Neuronal stem cell (in vitro differentiated cells): Measurements from ENCODE around the gene RELN.
"Not testable (repeated sequence)": the region's sequence is repeated elsewhere in the genome, so short reads cannot be mapped to it uniquely, and the experiment has no call there.

Source experiments
- DNase-seq: peaks from one replicate; pipeline ENCODE4 v3.0.0-alpha.2; 2013; ENCODE audit warnings: low spot score
- H2AFZ ChIP-seq: one replicate; pipeline ENCODE4 v1.6.1; 2013; ENCODE audit warnings: mild to moderate bottlenecking, low read length, inconsistent platforms
- H2AK5ac ChIP-seq: 2 replicates; pipeline ENCODE4 v1.6.1; 2013; ENCODE audit warnings: low read depth, mild to moderate bottlenecking, inconsistent platforms, low read length, moderate library complexity, mixed read lengths
- H2BK120ac ChIP-seq: 2 replicates; pipeline ENCODE4 v1.6.1; 2013; ENCODE audit warnings: low read depth, mild to moderate bottlenecking, inconsistent platforms, low read length, moderate library complexity, mixed read lengths
- H2BK12ac ChIP-seq: one replicate; pipeline ENCODE4 v1.6.1; 2013; ENCODE audit warnings: low read length, inconsistent platforms
- H2BK15ac ChIP-seq: 2 replicates; pipeline ENCODE4 v1.6.1; 2013; ENCODE audit warnings: mild to moderate bottlenecking, low read length, inconsistent platforms, mixed read lengths
- H2BK5ac ChIP-seq: one replicate; pipeline ENCODE4 v1.6.1; 2013; ENCODE audit warnings: inconsistent platforms, mild to moderate bottlenecking, low read length, moderate library complexity
- H3K14ac ChIP-seq: one replicate; pipeline ENCODE4 v1.6.1; 2013; ENCODE audit warnings: low read length, inconsistent platforms
- H3K18ac ChIP-seq: 2 replicates; pipeline ENCODE4 v1.6.1; 2013; ENCODE audit warnings: low read length, inconsistent platforms
- H3K23ac ChIP-seq: 2 replicates; pipeline ENCODE4 v1.6.1; 2013; ENCODE audit warnings: low read depth, mild to moderate bottlenecking, mixed read lengths, low read length, inconsistent platforms; ENCODE audit not compliant: poor library complexity
- H3K27ac ChIP-seq: replicated peaks from 3 replicates; pipeline ENCODE4 v1.5.1; 2013; ENCODE audit warnings: low read length, inconsistent platforms
- H3K27me3 ChIP-seq, 3 experiments: 2 replicates each; pipeline ENCODE4 v1.6.1; 2013; ENCODE audit warnings: low read length in 3 of 3, mild to moderate bottlenecking in 2 of 3, inconsistent platforms in 1 of 3, low read depth in 1 of 3, mixed read lengths in 1 of 3, moderate library complexity in 1 of 3; ENCODE audit not compliant: control insufficient read depth in 3 of 3, insufficient read depth in 3 of 3
- H3K36me3 ChIP-seq, 2 donors: replicated peaks in 1 of 2; 2 replicates each; pipeline ENCODE4 v1.6.1; 2013; ENCODE audit warnings: low read length in 2 of 2; ENCODE audit not compliant: control insufficient read depth in 2 of 2, insufficient read depth in 2 of 2
- H3K4ac ChIP-seq: 2 replicates; pipeline ENCODE4 v1.6.1; 2013; ENCODE audit warnings: inconsistent platforms, mild to moderate bottlenecking, low read length, moderate library complexity
- H3K4me1 ChIP-seq, 2 donors: 1 replicate in 1 of 2; 2 replicates in 1 of 2; pipeline ENCODE4 v1.6.1; 2013; ENCODE audit warnings: low read length in 2 of 2, low read depth in 1 of 2; ENCODE audit not compliant: control insufficient read depth in 2 of 2, insufficient read depth in 1 of 2
- H3K4me2 ChIP-seq: one replicate; pipeline ENCODE4 v1.6.1; 2013; ENCODE audit warnings: mild to moderate bottlenecking, low read length, inconsistent platforms; ENCODE audit not compliant: insufficient read depth, poor library complexity, severe bottlenecking
- H3K4me3 ChIP-seq, 2 donors: 2 replicates each; pipeline ENCODE4 v1.5.1; 2013; ENCODE audit warnings: low read length in 2 of 2, mild to moderate bottlenecking in 2 of 2, inconsistent platforms in 1 of 2, moderate library complexity in 1 of 2
- H3K79me1 ChIP-seq: one replicate; pipeline ENCODE4 v1.6.1; 2013; ENCODE audit warnings: low read depth, mild to moderate bottlenecking, inconsistent platforms, low read length, moderate library complexity
- H3K9ac ChIP-seq: one replicate; pipeline ENCODE4 v1.6.1; 2013; ENCODE audit warnings: mild to moderate bottlenecking, low read depth, low read length, inconsistent platforms; ENCODE audit not compliant: poor library complexity
- H3K9me3 ChIP-seq, 2 donors: replicated peaks in 1 of 2; 2 replicates each; pipeline versions ENCODE3 to v1.6.1; 2013; ENCODE audit warnings: low read length in 2 of 2, mild to moderate bottlenecking in 2 of 2, inconsistent platforms in 1 of 2, low read depth in 1 of 2, mixed read lengths in 1 of 2, moderate library complexity in 1 of 2; ENCODE audit not compliant: control insufficient read depth in 2 of 2, insufficient read depth in 1 of 2
- H4K8ac ChIP-seq: one replicate; pipeline ENCODE4 v1.6.1; 2013; ENCODE audit warnings: low read depth, mild to moderate bottlenecking, inconsistent platforms, low read length, moderate library complexity
- H4K91ac ChIP-seq: one replicate; pipeline ENCODE4 v1.6.1; 2013; ENCODE audit warnings: low read length, low read depth, mild to moderate bottlenecking, inconsistent platforms; ENCODE audit not compliant: poor library complexity
- WGBS, 2 donors: extraction: QIAGEN DNeasy Blood & Tissue Kit; methylation state at CpG; one replicate each; pipeline ENCODE4 v1.1.7; 2013; ENCODE audit warnings: missing lambda C conversion rate in 2 of 2, mixed read lengths in 1 of 2; ENCODE audit not compliant: insufficient read length in 2 of 2, insufficient replicate concordance in 1 of 2; ENCODE audit errors: extremely low coverage in 2 of 2; 5-methylcytosine and 5-hydroxymethylcytosine counted together

Gene RELN

GRCh38 chr7:103815972-103816371, 173.5 kb downstream of the RELN start:
- not testable (repeated sequence) for H4K8ac ChIP-seq, DNase-seq, H2AK5ac ChIP-seq, H4K91ac ChIP-seq, H2BK120ac ChIP-seq, H3K36me3 ChIP-seq, H3K4me2 ChIP-seq, H3K18ac ChIP-seq, H2BK15ac ChIP-seq, H3K4me3 ChIP-seq, H2AFZ ChIP-seq, H3K4me1 ChIP-seq, H2BK12ac ChIP-seq, H3K23ac ChIP-seq, H3K4ac ChIP-seq, H3K14ac ChIP-seq, H3K9ac ChIP-seq, H3K27me3 ChIP-seq, H3K9me3 ChIP-seq, H3K27ac ChIP-seq, H3K79me1 ChIP-seq, H2BK5ac ChIP-seq
- no CpG with 5 or more reads among the region's 5 CpGs for WGBS, 2 donors

- Histone ChIP-seq H3K4me3 (no peak overlapping the region), H3K36me3 (no peaks in the 10 kb centered on the region)
- WGBS, 2 donors = 100% methylated on average over 1 of the region's 2 CpGs; no CpG with 5 or more reads in 1 of the 2 donors
These were observed 175.5 kb downstream of the RELN start for GRCh38 chr7:103813970-103814369.

GRCh38 chr7:103811997-103812396, 177.5 kb downstream of the RELN start:
- H2AFZ ChIP-seq = no peak overlapping the region
- no peak overlapping the region for H3K14ac ChIP-seq
- no peaks in the 10 kb centered on the region for H3K27me3 ChIP-seq
- no peak overlapping the region for H2BK5ac ChIP-seq
- no peak overlapping the region for H3K4ac ChIP-seq
- H2BK12ac ChIP-seq = no peak overlapping the region
- H2AK5ac ChIP-seq = no peak overlapping the region
- no peak overlapping the region for H3K27ac ChIP-seq
- no peak overlapping the region for H3K23ac ChIP-seq
- H4K8ac ChIP-seq = no peak overlapping the region
- no peak overlapping the region for H2BK120ac ChIP-seq
- H3K36me3 ChIP-seq = no peaks in the 10 kb centered on the region
- WGBS, 2 donors = no CpG with 5 or more reads among the region's 2 CpGs
- no peak overlapping the region for H3K4me2 ChIP-seq
- H3K79me1 ChIP-seq = no peaks in the 10 kb centered on the region
- no peaks in the 10 kb centered on the region for H3K4me1 ChIP-seq
- no peak overlapping the region for H2BK15ac ChIP-seq
- no peak overlapping the region for H3K9ac ChIP-seq
- H4K91ac ChIP-seq = no peak overlapping the region
- H3K9me3 ChIP-seq = no peaks in the 10 kb centered on the region
- no peak overlapping the region for H3K18ac ChIP-seq
- DNase-seq = no peak
- H3K4me3 ChIP-seq = no peak overlapping the region

More at GRCh38 chr7:103813970-103814369, 175.5 kb downstream of the RELN start:
- no peak overlapping the region for H3K27ac ChIP-seq
- no peak overlapping the region for H3K4ac ChIP-seq
- no peaks in the 10 kb centered on the region for H3K79me1 ChIP-seq
- no peak overlapping the region for H2BK5ac ChIP-seq
- no peak overlapping the region for H3K4me2 ChIP-seq
- H2AFZ ChIP-seq = no peak overlapping the region
- DNase-seq = no peak
- no peak overlapping the region for H3K23ac ChIP-seq
- no peaks in the 10 kb centered on the region for H3K27me3 ChIP-seq
- H3K18ac ChIP-seq = no peak overlapping the region
- H2BK15ac ChIP-seq = no peak overlapping the region
- no peak overlapping the region for H3K14ac ChIP-seq
- no peak overlapping the region for H2BK120ac ChIP-seq
- H2BK12ac ChIP-seq = no peak overlapping the region
- no peaks in the 10 kb centered on the region for H3K4me1 ChIP-seq
- no peak overlapping the region for H4K8ac ChIP-seq
- H2AK5ac ChIP-seq = no peak overlapping the region
- H4K91ac ChIP-seq = no peak overlapping the region
- H3K9ac ChIP-seq = no peak overlapping the region
- no peaks in the 10 kb centered on the region for H3K9me3 ChIP-seq

GRCh38 chr7:103811290-103811689, 178.2 kb downstream of the RELN start:
- Histone ChIP-seq H3K14ac (no peak overlapping the region), H3K23ac (no peak overlapping the region), H3K9ac (no peak overlapping the region), H3K4me1 (peaks cover 0 to 1% of the 10 kb centered on the region in 2 donors), H2BK15ac (no peak overlapping the region), H3K27me3 (no peaks in the 10 kb centered on the region), H3K79me1 (no peaks in the 10 kb centered on the region), H3K18ac (no peak overlapping the region), H3K4me3 (no peak overlapping the region), H3K4ac (no peak overlapping the region), H4K91ac (no peak overlapping the region), H2AK5ac (no peak overlapping the region), H2BK120ac (no peak overlapping the region), H3K9me3 (no peaks in the 10 kb centered on the region), H2AFZ (no peak overlapping the region), H2BK12ac (no peak overlapping the region), H3K36me3 (no peaks in the 10 kb centered on the region), H3K4me2 (no peak overlapping the region), H2BK5ac (no peak overlapping the region), H4K8ac (no peak overlapping the region), H3K27ac (no peak overlapping the region)
- no peak for DNase-seq
- no CpG with 5 or more reads among the region's 5 CpGs for WGBS, 2 donors
